HL-60/S4 treated with retinoic acid at 250 ng/mL for 4 days and 3 days (cell line): Measurements from ENCODE around the gene EIF4G3.

Source experiments
- in situ Hi-C: fragments of 300-500 bp; cut with MboI; formaldehyde crosslinking; loops from 2 replicates; pipeline ENCODE4 v1.7.0; 2022; ENCODE audit warnings: low sequenced_read_pairs

The EIF4G3 gene

DNA sequence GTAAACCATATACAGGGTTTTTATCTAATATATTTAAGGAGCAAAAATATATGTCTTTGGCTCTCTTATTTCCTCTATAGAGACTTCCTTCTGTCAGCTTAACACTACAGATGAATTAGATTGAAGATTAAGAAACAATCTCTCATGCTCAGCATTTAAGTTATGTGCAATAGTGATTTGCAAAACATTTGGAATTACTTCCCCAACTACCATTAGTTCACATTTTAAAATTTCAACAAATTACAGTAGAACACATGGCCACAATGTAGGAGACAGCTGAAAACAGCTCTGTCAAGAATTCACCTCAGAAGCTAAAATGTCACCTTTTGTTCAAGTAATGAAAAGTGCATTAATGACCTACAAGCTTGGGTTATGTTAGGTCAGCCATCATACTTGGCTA lies 177.9 kb downstream of the EIF4G3 start:
- in situ Hi-C loops: no loop called here

DNA sequence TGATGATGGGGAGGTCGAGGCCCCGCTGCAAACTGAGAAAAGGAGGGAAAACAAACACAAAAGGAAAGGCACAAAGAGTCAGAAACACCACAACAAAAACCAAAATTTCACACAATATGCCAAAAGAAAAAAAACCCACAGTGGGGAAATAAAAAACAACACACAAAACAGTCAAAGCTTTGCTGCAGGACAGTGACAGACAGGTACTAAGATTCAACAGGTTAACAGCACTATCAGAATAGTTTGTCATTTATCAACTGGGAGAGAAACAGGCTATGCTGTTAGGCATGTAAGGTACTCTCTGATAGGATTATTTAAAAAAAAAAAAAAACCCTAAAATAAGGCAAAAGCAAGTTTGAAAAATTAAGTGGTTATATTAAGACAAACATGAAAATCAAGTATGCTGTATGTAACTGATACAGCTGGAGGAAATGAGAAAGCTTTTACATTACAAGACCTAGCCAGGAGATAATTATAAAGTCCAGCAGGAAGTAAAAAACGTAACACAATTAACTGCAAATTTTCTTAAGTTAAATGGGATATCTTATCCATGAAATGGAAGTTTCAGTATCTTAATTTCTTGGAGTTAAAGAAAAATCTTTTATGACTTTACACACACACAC lies 179.0 kb downstream of the EIF4G3 start:
- in situ Hi-C loops: no loop called here

DNA sequence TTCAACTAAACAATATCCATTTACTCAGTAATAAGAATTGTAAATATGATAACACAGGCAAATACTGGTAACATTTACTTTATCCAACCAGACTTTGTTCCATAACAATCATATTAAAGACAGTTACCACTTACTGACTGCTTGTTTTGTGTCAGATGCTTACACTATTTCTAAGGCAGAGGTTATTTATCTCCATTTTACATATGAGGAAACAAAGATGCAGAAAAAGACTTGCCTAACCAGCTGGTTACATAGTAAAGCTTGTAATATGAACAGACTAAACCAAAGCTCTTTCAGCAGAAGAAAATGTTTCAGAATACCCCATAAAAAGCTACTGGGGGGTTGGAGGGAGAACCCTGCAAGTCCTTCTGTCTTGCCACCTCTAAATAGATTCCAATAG lies 180.1 kb downstream of the EIF4G3 start:
- in situ Hi-C loops: no loop called here

DNA sequence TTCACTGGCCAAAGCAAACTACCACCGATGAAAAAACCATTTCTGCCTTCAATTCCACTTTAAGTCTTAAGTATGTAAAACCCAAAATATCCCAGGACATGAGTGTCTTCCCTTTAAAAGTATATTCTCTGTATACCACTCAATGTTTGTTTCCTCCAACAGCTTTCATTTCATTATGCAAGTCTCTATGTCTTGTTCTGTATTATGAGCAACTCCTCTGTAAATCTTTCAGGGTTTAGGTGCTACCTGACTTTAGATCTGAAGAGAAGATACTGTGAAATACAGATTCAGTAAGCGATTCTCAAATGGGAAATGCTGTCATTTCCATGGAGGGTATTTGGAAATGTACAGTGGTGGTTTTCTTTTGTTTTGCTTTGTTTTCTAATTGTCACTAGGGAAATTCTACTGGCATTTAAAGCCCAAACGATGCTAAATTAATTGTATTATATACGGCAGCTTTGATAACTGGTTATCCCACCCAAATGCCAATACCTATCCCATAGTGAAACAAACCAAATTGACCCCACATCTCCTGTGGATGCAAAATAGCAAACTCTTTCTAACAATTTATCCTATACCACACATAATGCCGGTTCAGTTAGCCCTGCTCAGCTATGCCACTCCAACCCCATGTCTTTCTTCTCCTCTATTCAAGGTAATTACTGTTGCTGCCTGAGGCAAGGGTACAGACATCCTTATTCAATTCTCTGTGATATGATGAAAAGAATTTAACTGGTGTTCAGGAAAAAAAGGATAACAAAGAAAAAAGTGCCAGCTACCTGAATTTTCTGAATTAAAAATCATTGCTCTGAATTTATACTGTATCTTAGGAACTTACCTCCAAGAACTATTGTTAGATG lies 182.8 kb downstream of the EIF4G3 start:
- in situ Hi-C loops: no loop called here

DNA sequence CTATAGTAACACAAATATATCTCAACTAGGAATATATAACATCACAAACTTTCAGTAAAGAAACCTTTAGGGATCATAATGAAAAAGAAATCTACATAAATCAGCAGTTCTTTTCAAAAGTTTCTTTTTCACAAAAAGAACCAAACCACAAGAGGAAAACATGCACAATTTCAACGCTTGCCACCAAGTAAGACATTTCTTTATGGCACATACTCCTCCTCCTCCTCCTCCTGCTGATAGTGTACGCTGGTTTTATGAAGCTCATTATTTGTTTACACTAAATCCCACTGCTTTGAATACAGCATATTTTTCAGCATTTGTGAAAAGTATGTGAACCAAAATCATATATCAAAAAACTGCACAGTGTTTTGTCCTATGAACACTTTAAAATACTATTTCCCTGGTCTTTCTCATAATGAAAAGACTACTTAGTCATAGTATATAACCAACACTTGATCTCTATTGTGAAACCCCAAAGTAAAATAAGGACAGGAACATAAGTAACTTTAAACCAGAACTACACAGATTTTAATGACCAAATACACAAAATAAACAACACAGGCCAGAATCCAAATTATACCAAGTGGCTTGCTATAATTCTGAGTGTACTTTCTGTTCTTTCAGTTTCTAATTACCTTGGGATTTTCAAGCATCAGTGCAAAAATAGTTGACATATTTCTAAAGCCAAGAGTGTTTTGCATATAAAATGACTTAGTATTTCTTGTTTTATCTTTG lies 184.2 kb downstream of the EIF4G3 start:
- in situ Hi-C loops: no loop called here

DNA sequence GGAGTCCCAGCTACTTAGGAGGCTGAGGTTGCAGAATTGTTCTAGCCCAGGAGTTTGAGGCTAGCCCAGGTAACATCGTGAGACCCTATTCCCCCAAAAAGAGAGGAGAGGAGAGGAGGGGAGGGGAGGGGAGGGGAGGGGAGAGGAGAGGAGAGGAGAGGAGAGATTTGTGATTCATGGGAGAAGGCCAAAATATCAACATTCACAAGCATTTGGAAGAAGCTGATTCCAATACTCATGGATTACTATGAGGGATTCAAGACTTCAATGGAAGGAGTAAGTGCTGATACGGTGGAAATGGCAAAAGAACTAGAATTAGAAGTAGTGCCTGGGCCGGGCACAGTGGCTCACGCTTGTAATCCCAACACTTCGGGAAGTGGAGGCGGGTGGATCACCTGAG lies 187.8 kb downstream of the EIF4G3 start:
- in situ Hi-C loops: no loop called here

DNA sequence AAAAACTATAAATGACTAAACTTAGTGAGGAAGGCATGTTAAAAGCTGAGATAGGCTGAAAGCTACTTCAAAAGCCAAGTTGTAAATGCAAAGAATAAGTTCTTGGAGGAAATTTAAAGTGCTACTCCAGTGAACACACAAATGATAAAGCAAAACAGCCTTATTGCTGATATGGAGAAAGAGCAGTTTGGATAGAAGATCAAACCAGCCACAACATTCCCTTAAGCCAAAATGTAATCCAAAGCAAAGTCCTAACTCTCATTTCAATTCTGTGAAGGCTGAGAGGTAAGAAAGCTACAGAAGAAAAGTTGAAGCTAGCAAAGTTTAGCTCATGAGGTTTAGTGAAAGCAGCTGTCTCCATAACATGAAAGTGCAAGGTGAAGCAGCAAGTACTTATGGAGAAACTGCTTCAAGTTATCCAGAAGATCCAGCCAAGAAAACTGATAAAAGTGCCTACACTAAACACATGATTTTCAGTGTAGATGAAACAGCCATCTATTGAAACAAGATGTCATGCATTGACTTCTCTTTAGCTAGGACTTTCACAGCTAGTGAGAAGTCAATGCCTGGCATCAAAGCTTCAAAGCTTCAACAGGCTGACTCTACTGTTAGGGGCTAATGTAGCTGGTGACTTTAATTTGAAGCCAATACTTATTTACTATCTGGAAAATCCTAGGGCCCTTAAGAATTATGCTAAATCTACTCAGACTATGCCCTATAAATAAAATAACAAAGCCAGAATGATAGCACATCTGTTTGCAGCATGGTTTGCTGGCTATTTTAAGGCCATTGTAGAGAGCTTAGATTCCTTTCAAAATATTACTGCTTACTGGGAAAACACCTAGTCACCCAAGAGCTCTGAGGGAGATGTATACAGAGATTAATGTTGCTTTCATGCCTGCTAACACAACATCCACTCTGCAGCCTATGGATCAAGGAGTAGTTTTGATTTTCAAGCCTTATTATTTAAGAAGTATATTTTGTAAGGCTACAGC lies 188.6 kb downstream of the EIF4G3 start:
- in situ Hi-C loops: no loop called here

DNA sequence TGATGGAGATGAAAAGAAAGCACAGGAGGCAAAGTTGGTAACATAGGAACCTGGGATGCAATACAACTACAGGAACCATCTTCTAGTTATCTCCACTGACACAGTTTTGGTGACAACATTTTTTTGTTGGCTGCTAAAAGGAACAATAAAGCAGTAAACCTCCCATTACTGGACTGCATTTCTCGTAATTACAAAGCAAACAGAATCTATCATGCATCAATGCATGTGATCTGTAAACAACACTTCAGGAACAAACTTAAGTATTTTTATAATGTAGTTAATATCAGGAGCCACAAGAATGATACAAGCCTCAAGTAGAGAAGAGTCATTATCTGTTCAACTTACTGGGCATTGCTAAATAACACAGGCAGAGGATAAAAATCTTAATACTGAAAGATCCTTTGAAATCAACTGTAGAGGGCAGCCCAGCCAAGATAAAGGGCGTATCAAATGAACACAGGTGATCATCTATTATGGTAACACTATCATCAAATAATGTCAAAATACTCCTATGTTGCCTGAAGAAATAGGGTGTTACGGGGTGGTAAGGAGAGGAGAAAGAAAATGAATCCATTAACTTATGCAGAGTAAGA lies 193.3 kb downstream of the EIF4G3 start:
- in situ Hi-C loops: no loop called here

DNA sequence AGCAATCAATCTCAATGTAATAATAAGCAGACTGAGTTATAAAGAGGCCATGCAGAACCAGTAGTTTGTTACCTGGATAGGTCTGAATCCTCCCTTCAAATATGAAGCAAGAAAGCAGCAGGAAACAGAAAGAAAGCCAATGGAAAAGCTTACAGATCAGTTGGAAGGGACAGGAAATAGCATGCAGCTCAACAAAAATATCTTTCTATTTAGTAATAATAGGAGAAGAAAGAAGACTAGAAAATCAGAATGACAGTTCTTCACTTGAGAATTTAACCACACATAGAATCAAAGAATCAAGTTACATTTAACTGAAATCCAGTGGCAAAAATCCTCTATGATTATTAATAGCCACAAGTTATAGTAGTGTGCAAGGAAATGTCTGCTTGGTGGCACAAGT lies 194.4 kb downstream of the EIF4G3 start:
- in situ Hi-C loops: no loop called here

DNA sequence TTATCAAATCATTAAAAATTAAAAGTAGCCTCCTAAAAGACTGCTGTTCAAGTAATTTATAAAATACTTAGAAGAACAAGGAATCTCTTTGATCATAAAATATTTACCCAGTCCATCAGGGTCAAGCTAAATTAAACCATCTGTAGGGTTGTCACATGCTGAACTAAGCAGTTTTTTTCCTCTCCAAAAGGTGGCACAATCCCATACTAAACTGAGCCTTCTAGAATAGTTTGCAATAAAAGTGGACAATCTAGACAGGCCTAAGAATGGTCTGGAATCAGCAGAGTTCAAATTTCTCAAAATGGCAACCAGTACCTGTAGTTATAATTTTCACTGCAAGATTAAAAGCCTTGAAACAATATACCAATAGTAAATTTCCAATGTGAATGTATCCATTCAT lies 194.8 kb downstream of the EIF4G3 start:
- in situ Hi-C loops: no loop called here

DNA sequence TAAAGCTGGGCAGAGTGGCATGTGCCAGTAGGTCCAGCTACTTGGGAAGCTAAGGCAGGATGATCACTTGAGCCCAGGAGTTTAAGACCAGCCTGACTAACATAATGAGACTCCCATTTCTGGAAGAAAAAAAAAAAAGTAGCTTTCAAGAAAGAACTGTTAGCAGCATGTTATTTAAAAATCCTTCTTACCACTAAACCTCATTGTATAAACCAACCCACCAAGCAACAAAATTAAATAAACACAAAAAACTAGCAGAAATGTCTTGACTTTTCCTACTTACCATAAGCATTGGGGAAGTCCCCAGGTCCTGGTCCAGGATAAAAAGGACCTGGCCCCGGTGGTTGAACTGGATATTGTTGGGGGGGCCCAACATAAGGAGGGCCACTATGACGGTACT lies 196.6 kb downstream of the EIF4G3 start:
- in situ Hi-C loops: no loop called here

DNA sequence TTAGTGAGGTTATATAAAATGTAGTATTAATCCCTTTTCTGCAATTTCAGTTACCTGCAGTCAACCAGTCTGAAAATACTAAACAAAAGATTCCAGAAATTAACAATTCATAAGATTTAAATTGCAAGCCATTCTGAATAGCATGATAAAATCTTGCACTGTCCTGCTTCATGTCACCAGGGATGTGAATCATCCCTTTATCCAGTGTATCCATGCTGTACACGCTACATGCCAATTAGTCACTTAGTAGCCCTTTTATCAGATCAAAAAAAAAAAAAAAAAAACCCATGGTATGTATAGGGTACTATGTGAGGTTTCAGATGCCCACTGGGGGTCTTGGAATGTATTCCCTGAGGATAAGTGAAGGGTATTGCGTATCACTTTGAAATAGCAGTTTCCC lies 198.3 kb downstream of the EIF4G3 start:
- in situ Hi-C loops: no loop called here

DNA sequence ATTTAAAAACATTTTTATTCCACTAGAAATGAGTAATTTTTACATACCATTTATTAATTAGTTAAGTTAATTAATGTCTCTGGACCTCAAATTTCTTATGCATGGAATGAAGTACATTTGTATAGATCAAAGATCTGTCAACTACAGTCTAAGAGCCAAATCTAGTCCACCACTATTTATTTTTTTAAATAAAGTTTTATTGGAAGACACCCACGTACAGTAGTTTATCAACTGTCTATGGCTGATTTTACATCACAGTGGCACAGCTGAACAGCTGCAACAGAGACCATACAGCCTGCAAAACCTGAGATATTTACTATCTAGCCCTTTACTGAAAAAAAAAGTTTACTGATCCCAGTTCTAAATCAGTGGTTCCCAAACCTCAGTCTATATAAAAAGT lies 201.0 kb downstream of the EIF4G3 start:
- in situ Hi-C loops: no loop called here

DNA sequence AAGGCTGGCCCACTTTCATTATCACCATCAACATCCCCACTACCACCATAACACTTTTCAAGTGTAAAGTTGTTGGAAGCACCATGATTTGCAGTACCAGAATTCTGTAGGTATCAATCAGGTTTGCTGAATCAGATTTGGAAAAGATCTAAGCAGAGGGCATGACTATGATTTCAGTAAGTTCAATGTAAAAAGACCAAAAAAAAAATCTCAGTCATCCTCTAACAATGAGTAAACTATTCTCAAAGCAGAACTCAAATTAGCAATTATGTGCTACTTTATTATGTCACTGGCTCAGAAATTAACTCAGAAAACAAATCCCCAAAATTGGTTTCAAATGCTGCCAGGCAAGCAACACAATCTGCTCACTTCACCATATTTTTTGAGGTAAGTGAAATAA lies 201.7 kb downstream of the EIF4G3 start:
- in situ Hi-C loops: no loop called here

DNA sequence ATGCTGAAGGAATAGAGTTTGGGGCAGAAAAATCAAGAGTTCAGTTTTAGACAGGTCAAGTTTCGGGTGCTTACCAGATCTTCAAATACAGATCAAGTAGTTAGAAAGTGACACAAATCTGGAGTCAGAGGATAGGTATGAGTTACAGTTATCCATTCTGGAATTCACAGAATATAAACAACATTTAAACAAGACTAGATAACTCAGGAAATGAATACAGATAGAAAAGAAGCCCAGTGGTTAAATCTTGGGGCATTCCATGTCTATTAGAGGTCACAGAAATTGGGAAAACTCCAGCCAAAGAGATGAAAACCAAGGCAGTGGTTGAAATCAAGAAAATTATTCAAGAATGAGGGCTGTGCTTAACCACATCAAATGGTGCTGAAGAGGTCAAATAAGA lies 202.6 kb downstream of the EIF4G3 start:
- in situ Hi-C loops: no loop called here

DNA sequence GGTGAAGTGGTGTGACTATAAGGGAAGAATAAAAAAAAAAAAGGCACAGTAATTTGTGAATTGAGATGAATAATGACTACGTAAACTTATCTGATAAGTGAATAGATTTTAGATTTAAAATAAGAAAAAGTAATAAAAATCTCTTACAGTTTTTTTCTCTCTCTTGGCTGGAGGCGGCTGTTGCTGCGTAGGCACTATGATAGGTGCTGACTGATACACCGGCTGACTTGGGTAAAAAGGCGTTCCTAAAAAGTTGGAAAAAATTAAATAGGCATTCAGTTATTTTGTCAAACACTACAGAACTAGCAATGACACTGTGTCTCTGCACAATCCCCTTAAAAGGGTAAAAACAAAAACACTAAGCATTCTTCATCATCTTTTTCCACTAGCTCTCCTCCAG lies 203.8 kb downstream of the EIF4G3 start:
- in situ Hi-C loops: no loop called here

DNA sequence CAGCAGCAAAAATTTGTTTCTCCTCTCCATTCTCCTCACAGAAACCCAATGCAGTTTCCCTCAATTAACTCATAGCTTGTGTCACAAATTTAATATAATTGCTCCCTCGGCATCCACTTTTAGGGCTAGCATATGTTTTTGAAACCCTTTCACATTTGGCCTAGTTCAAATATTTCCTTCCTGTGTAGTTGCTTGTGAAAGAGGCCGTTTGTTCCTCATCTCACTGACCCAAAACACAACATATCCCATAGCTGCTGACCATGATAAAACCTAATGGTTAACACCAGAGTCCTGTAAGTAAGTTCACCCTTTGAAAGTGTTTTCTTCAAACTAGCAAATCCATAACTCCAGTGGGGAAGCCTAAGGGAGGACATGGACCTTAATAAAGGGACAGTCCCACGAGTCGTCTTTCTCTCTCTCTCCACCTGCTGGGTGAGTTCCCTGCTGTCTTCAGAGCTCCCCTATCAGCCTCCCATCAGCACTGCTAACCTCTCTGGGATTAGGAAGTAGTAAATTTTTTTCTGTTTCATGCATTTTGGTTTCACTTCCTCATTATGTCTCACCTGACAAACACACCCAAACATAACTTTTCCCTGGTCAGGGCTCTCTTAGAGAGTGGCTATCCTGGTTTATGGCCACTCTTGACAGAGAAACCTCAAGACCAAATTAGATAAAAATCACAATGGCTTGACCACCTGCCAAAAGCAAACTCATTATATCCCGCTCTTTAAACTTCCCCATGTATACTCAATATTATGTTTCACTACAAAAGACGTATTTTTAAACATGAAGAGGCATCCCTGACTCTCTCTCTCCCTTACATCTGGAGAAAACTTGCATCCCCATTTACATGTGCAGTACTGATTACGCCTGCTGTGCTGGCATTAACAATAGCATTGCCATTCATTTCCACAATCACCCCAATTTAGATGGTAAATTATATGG lies 211.9 kb downstream of the EIF4G3 start:
- in situ Hi-C loops: no loop called here

DNA sequence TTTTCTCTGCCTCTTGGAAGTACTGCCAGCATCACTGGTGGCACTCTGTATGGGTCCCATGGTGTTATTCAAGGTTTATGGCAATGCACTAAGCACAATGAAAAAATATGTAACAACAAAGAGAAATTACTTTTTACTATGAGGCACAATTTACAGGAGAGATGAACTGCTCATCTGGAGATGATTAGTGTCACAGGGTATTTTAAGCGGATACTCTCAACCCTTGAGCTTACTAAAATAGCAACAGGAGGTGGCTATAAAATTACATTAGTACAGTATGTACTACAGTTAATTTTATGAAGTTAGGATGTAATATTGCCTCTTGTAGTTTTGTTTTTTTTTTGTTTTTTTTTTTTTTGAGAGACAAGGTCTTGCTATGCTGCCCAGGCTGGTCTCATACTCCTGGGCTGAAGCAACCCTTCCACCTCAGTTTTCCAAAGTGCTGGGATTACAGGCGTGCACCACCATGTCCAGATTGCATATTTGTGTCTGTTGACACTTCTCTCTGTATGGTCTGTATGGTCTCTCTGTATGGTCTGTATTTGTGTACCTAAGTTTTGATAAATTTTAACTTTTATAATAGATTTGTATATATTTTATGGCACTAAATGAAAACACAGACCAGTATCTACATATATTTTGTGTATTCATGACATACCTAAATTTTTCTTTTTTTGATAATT lies 214.0 kb downstream of the EIF4G3 start:
- in situ Hi-C loops: no loop called here

DNA sequence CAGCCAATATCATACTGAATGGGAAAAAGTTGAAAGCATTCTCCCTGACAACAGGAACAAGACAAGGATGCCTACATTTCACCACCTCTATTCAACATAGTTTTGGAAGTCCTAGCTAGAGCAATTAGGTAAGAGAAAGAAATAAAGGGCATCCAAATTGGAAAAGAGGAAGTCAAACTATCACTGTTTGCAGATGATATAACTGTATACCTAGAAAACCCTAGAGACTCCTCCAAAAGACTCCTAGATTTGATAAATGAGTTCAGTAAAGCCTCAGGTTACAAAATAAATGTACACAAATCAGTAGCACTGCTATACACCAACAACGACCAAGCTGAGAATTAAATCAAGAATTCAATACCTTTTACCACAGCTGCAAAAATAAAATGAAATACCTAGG lies 218.3 kb downstream of the EIF4G3 start:
- in situ Hi-C loops: no loop called here
